ENCODE results near the gene SNAP23. TPM values are rescaled to one million over a fixed set of nuclear protein-coding genes. Genes with fewer than 3 reads are reported as not detected.

Gene SNAP23
- total RNA-seq, 1 experiment from 2014 or later, result 31.2 TPM

GRCh38 chr15:42498212-42499068 lies 3.0 kb downstream of the SNAP23 start:
- no peak for DNase-seq (ENCODE audit: low read depth, low spot score)
- Histone ChIP-seq H4K20me1 (ENCODE audit: insufficient read depth) (no peaks in the 10 kb centered on the region), H3K79me2 (ENCODE audit: insufficient read depth, low read length) (0 out of 2 replicates have a peak, but pooled peaks cover 10% of the 10 kb centered on the region), H2AFZ (ENCODE audit: low read depth, low read length, poor library complexity, severe bottlenecking) (no peak overlapping the region), H3K4me3 (replicated peaks in 1 of 2; ENCODE audit: low read depth in 1 of 2, low read length in 2 of 2) (no peak overlapping the region), H3K4me1 (ENCODE audit: control insufficient read depth in 1 of 2, insufficient read depth in 2 of 2, low read length in 2 of 2) (peaks cover 27 to 31% of the 10 kb centered on the region in 2 experiments), H3K9me3 (ENCODE audit: control insufficient read depth in 1 of 2, insufficient read depth in 1 of 2, low read depth in 1 of 2, low read length in 2 of 2) (no peaks in the 10 kb centered on the region), H3K27me3 (ENCODE audit: insufficient read depth, low read length) (no peaks in the 10 kb centered on the region), H3K9ac (ENCODE audit: low read length) (no peak overlapping the region), H3K9me2 (ENCODE audit: insufficient read depth) (no peaks in the 10 kb centered on the region), H3K4me2 (ENCODE audit: low read length) (peak overlapping the region; percentile 49), H3K27ac (ENCODE audit: low read depth, low read length) (peak overlapping the region; percentile 45), H3K36me3 (ENCODE audit: control insufficient read depth in 1 of 2, insufficient read depth in 2 of 2, low read length in 2 of 2) (no peaks in the 10 kb centered on the region)
- ChIA-PET CTCF (no interaction called here), POLR2A (no interaction called here), RAD21 (ENCODE audit: low non-redundant PET in 1 of 2, low total read pairs in 2 of 2, uncharacterized antibody in 2 of 2, unreplicated experiment in 2 of 2) (no interaction called here)
- intact Hi-C loops (cut with micrococcal nuclease), result no loop called here
- TF ChIP-seq EZH2phosphoT487 (IDR thresholded peaks at IDR 0.05; ENCODE audit: borderline replicate concordance), result no peak
- TF ChIP-seq ELF1 (IDR thresholded peaks at IDR 0.05; ENCODE audit: borderline replicate concordance, low read depth), result no peak
- TF ChIP-seq EZH2 (IDR thresholded peaks at IDR 0.05), result no peak
- TF ChIP-seq ZNF274 (IDR thresholded peaks at IDR 0.05; ENCODE audit: low read depth, low read length), result no peak
- TF ChIP-seq ZFX (IDR thresholded peaks at IDR 0.05), result no peak
- BruUV-seq (replicated peaks), result no TSS peak
- ATAC-seq, result no peak

DNA sequence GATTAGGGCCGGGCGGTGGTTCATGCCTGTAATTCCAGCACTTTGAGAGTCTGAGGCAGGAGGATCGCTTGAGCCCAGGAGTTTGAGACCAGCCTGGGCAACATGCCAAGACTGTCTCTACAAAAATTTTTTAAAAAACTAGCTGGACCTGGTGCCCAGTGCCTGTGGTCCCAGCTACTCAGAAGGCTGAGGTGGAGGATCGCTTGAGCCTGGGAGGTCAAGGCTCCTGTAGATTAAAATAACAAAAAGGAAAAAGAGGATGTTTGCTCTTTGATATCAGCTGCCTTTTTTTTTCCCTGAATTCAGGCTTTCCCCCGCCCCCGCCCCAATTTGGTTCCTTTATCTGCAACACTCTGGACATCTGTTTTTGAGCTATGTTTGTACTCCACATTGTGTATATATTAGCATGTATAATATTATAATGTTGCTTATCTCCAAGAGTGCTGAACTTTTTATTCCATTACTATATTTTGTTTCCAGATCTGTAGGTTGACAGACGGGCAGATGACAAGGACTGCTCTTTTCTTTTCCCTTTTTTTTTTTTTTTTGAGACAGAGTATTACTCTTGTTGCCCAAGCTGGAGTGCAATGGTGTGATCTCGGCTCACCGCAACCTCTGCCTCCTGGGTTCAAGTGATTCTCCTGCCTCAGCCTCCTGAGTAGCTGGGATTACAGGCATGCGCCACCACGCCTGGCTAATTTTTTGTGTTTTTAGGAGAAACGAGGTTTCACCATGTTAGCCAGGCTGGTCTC lies 4.6 kb downstream of the SNAP23 start:
- no peak overlapping the region for H3K4me3 ChIP-seq (replicated peaks in 1 of 2; ENCODE audit: low read depth in 1 of 2, low read length in 2 of 2)
- no peaks in the 10 kb centered on the region for H3K9me2 ChIP-seq (ENCODE audit: insufficient read depth)
- POLR2A ChIA-PET, result no interaction called here
- no peak for ATAC-seq
- peaks cover 27% of the 10 kb centered on the region in 2 experiments for H3K4me1 ChIP-seq (ENCODE audit: control insufficient read depth in 1 of 2, insufficient read depth in 2 of 2, low read length in 2 of 2)
- no peaks in the 10 kb centered on the region for H3K36me3 ChIP-seq (ENCODE audit: control insufficient read depth in 1 of 2, insufficient read depth in 2 of 2, low read length in 2 of 2)
- peaks cover 14% of the 10 kb centered on the region; the same call in 1 of the 2 replicates for H3K79me2 ChIP-seq (ENCODE audit: insufficient read depth, low read length)
- H2AFZ ChIP-seq (ENCODE audit: low read depth, low read length, poor library complexity, severe bottlenecking), result no peak overlapping the region
- no peaks in the 10 kb centered on the region for H3K27me3 ChIP-seq (ENCODE audit: insufficient read depth, low read length)
- DNase-seq (ENCODE audit: low read depth, low spot score), result no peak
- peak overlapping the region; percentile 45; the same call in 1 of the 2 replicates for H3K27ac ChIP-seq (ENCODE audit: low read depth, low read length)
- CTCF ChIA-PET, result interaction anchor here (0.6 kb wide), 1 partner anchor 27 kb away, joined by 4 read pairs; no protein-coding TSS in a partner anchor
- H4K20me1 ChIP-seq (ENCODE audit: insufficient read depth), result no peaks in the 10 kb centered on the region
- intact Hi-C loops (cut with micrococcal nuclease), result no loop called here
- no peaks in the 10 kb centered on the region for H3K9me3 ChIP-seq (ENCODE audit: control insufficient read depth in 1 of 2, insufficient read depth in 1 of 2, low read depth in 1 of 2, low read length in 2 of 2)
- no peak overlapping the region for H3K9ac ChIP-seq (ENCODE audit: low read length)
- BruUV-seq (replicated peaks), result no TSS peak
- H3K4me2 ChIP-seq (ENCODE audit: low read length), result peak overlapping the region; percentile 49; the same call in 1 of the 2 replicates
- RAD21 ChIA-PET (ENCODE audit: low non-redundant PET in 1 of 2, low total read pairs in 2 of 2, uncharacterized antibody in 2 of 2, unreplicated experiment in 2 of 2), result no interaction called here
- TF ChIP-seq JUND (IDR thresholded peaks at IDR 0.05) (no peak), CBX3 (IDR thresholded peaks at IDR 0.05; ENCODE audit: low read depth) (no peak), POLR2AphosphoS5 (IDR thresholded peaks at IDR 0.05; ENCODE audit: low read depth, low read length) (no peak), TCF7L2 (IDR thresholded peaks at IDR 0.05; ENCODE audit: borderline replicate concordance, extremely low read depth, insufficient read depth, insufficient read length) (no peak), FOSL1 (IDR thresholded peaks at IDR 0.05; ENCODE audit: low read depth) (no peak), EGR1 (IDR thresholded peaks at IDR 0.05; ENCODE audit: low read depth) (no peak), SP1 (IDR thresholded peaks at IDR 0.05; ENCODE audit: low read depth) (no peak), ATF3 (IDR thresholded peaks at IDR 0.05) (no peak), MAX (IDR thresholded peaks at IDR 0.05) (no peak), ZNF274 (IDR thresholded peaks at IDR 0.05; ENCODE audit: low read depth, low read length) (no peak), ELF1 (IDR thresholded peaks at IDR 0.05; ENCODE audit: borderline replicate concordance, low read depth) (no peak)
- TF ChIP-seq, protein P1, sequence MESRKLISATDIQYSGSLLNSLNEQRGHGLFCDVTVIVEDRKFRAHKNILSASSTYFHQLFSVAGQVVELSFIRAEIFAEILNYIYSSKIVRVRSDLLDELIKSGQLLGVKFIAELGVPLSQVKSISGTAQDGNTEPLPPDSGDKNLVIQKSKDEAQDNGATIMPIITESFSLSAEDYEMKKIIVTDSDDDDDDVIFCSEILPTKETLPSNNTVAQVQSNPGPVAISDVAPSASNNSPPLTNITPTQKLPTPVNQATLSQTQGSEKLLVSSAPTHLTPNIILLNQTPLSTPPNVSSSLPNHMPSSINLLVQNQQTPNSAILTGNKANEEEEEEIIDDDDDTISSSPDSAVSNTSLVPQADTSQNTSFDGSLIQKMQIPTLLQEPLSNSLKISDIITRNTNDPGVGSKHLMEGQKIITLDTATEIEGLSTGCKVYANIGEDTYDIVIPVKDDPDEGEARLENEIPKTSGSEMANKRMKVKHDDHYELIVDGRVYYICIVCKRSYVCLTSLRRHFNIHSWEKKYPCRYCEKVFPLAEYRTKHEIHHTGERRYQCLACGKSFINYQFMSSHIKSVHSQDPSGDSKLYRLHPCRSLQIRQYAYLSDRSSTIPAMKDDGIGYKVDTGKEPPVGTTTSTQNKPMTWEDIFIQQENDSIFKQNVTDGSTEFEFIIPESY (IDR thresholded peaks at IDR 0.05; ENCODE audit: extremely low read depth, insufficient replicate concordance, low read length), result no peak
